HCEC 1CT (cell line): ENCODE data around the gene TTC12.

ENCODE experiments used
- DNase-seq: peaks from one replicate; pipeline ENCODE4 v3.0.0-alpha.2; 2017

Gene TTC12

DNA sequence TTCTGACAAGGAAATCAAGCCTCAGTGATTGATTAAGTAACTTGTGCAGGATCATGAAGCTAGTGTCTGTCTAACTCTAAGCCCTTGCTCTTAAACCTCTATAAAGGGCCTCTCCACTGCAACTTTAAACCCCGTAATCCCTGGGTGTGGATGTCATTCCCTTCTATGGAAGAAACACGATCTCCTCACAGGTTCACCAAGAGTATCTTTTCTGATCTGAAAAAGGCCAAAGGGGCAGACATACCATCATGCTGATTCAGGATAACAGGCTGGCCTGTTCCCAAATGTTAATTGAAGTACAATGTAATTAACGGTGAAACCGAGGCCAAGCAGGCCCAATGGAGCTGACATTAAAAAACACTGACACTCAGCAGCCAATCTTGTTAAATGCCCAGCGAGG lies 17.1 kb downstream of the TTC12 start:
- no peak for DNase-seq

DNA sequence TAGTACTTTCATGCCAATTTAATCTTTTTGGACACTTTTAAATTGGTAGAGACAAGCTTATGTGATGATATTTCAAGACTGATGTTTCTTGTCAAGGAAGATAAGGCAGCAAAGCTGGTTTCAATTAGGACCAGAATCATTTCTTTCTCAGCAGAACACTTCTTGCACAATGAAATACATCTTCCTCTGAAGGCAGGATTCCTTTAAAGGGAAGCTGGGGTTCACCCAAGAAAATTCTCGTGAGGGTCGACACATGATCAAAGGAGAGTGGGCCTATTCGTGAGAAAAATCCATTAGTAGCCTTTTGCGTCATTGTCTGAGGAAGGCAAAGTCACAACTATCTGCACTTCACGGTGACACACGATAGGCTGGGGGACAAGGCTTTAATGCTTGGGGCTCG lies 17.6 kb downstream of the TTC12 start:
- no peak for DNase-seq

DNA sequence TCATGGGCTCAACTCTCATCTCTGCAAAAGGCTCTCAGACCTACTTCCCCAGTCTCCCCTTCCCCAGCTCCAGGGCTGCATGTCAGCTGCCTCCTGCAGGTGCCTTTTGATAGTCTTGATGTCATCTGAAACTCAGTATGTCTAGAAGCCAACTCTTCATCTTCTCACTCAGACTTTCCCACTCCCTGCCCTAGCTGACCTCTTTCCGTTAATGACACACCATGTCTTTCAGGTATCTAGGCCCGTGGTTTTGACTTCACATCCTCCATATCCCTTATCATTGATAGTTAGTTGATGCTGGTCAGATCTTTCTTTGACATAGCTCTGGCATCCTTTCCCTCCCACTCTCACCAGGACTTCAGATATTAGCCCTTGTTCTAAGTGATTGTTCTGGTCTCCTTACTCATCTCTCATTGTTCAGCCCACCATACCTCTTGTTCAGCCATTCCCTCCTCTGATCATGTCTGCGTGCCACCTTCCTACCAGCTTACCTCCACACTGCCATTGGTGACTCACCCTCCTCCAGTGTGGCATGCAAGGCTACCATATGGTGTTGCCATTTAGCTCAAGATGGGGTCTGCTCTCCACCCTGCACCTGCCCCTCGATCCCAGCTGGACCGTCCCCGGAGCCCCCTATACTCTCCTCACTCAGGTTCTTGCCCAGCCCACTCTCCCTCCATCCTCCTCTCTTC lies 18.4 kb downstream of the TTC12 start:
- no peak for DNase-seq

DNA sequence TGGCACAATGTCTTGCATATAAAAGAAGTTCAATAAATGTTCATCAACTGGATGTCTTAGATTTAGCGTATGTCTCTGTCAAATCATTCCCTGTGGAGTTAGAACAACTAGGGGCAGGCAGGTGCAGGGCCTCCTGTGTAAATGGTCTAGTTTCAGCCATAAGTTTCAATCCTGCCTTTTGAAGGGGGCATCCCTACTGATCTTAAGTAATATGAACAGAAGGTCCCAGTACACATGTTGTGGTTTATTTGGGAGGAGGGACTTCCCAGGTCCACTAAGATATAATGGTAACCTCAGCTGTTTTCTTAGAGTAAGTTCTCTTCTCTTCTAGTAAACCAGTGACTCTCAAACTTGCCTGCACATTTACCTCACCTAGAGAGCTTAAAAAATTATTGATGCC lies 19.8 kb downstream of the TTC12 start:
- DNase-seq, result no peak

DNA sequence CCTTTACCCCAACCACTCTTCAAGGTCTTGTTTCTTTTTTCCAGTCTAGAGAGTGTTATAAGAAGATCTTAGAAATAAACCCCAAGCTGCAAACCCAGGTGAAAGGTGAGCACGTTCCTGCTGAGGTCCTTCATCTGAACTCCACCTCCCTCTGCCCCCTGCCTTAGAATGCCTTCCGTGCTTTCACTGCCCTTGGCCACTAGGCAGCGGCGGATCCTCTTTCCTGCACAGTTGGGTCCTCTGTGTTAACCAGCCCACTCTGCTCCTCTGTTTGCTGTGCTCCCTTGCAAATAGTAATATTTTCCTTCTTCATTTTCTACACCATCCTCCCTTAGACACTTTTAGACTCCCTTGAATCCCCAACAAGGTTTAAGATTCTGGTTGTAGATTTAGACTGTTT lies 24.3 kb downstream of the TTC12 start:
- no peak for DNase-seq

DNA sequence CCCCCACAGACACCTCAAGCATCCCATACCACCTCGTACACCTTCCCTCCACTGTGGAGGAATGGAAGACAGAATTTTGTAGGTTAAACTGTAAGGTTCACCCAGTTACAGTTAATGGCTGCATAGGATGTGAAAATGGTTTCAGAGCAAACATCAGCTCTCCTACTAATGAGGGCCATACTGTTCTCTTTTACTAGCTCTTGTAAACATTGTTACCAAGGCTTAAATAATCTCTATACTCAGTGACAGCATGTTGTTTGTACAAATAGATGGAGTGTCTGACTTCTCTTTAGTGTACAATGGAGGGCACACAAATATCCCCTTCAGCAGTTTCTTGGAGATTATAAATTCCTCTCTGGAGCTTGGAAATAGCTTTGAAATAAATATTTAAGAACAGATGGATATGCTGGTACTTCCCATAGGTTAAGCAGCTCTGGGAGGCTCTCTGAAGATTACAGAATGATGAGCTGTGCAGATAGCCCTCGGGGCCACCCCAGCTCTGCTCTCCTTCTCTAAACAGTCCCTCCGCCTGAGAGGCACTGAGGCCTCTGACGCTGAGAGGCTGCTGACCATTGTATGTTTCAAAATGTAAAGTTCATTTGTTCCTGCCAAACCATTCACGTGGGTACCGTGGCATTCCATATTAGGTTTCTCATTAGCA lies 25.7 kb downstream of the TTC12 start:
- no peak for DNase-seq

DNA sequence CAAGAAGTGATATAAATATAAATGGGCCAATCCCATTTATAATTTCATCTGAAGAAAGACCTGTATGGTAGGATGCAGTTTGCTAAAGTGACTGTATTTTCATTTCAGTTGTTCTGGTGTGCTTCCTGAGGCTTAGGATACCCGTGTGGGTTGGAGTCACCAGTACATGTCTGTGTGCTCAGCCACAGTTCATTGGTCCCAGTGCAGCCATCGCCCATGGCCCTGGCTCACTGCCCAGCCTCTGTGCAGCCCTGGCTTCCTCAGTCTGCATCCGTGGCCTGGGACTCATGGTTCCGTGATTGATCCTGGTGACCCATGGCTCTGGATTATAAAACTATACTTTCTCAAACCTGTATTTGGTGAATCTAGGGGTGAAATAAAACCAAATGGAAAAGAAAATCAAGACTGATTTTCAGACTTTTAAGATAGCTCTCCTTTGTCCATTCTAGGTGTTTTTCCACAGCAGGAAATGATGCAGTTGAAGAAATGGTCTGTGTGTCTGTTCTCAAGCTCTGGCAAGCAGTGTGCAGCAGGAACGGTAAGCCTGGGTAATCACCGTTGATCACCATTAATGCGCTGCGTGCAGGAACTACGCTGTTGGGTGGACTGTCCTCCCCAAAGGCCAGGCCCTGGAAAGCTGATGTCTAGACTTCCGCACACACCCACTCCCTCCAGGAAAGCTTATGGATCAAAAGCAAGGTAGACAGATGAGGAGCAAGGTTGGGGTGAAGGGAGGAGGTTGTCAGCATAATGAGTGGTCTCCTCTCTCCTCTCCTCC lies 27.2 kb downstream of the TTC12 start:
- DNase-seq, result no peak

DNA sequence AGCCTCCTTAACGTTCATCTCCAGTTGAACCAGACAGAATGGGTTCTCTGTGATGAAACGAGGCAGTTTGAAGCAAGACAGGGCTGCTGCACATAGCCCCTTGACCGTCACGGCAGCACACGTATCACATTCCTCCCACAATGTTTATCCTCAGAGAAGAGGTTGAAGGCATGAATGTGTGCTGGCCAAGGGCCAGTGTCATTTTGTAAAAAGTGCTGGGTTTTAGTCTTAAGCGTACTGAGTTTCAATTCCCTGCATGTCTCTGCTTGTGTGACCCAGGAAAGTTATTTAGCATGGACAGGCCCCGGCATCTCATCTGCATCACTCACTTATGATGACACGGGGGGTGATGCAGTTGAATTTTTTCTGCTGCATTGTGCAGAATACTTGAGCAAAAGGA lies 31.6 kb downstream of the TTC12 start:
- no peak for DNase-seq

DNA sequence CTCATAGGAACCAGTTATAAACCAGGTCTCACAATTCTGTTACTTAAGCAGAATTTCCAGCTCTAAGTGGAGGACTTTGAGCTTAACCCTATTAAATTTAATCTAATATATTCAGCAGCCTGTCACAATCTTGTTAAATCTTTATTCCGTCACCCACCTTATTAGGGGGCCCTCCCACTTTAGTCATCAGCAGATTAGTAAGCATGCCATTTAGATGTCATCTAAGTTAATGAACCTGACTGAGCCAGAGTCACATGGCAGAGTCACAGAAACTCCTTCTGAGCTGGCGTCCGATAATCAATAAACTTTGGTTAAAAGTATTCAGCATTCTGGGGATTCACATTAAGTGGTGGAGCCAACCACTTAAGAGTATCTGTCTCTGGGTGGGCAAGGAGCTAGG lies 35.1 kb downstream of the TTC12 start:
- no peak for DNase-seq

DNA sequence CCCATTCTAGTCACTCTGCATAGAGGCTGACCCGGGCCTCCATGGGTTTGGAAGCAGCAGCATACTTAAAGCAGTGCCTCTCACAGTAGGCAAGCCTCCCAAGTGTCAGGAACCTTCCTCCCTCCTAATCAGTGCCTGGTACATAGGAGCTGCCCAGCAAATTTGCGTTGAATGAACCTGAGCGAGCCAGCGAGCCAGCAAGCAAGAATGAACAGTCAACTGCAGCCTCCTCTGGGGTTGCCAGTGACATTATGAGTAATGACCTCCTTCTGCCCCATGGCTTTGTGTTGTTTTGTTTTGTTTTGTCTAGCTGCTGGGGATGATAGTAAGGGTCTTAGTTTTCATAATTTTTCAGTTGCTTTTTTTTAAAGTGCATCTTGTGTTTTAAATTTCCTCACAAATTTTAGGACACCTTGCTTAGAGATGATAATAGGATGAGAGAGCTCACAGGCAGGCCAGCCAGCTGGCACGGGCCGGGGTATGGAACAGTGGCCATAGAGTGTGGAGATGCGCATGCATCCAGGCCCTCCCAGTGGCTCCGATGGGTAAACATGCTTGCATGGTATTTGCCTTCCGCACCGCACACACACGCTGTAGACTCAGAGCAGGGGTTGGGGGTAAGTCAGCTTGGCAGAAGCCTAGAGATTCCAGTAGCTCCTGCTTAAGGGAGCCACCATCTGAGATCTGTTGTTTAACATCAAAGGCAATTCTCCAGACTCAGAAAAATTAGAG lies 36.1 kb downstream of the TTC12 start:
- no peak for DNase-seq

DNA sequence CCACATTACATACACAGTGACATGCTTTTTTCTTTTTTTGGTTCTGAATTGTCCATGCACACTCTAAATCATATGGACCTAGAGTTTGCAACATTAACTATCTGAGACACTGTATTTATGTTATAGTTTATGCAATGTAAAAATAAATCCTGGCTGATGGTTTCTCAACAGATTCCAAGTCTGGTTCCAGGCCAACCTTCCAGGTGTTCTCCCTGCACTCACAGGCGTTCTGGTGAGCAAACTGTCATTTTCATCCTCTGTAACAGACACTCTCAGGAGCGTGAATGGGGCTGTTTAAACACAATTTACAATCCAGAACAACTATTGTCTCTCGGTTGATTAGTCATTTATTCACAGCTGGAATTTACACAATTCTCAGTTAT lies 36.7 kb downstream of the TTC12 start:
- DNase-seq, result no peak

DNA sequence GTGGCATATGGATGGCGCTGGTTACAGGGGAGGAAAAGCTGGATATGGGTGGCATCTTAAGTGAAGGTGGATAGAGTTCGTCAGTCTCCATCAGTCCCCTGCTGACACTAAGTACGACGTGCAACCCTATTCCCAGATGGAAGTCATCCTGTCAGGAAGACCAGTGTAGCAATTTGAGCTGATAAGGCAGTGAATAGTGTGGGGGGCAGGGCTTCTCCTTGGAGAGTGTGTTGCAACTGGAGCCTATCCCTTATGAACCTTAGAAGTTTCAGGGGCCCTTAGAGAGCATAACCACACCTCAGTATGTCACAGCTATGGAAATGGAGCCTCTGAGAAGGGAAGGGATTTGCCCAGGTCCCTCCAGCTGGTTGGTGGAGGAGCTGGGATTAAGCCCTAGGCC lies 37.1 kb downstream of the TTC12 start:
- no peak for DNase-seq

DNA sequence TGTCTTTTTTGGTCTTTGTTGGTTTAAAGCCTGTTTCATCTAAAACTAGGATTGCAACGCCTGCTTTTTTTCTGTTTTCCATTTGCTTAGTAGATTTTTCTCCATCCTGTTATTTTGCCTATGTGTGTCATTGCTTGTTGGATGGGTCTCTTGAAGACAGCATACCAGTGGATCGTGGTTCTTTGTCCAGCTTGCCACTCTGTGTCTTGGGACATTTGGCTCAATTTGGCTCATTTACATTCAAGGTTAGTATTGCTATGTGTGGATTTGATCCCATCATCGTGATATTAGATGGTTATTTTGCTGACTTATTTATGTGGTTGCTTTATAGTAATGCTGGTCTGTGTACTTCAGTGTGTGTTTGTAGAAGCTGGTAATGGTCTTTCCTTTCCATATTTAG lies 41.8 kb downstream of the TTC12 start:
- DNase-seq, result no peak

DNA sequence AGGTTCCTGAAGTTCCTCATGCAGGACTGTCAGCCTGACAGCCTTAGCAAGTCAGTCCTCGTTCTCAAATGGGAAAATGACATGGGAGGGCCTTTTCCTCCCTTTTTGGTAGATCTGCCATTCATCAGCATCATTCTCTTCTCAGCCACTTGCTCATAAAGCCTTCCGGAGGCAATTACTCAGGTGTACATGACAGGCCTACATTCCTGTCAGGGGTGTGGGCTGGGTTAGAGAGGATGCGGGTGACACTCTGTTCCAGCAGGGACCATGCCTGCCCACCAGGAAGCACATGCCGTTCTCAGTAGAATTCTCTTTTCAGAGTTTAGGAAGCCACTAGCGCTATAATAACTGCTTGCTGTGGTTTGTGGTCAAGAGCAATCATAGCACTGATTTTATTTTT lies 49.0 kb downstream of the TTC12 start:
- no peak for DNase-seq

DNA sequence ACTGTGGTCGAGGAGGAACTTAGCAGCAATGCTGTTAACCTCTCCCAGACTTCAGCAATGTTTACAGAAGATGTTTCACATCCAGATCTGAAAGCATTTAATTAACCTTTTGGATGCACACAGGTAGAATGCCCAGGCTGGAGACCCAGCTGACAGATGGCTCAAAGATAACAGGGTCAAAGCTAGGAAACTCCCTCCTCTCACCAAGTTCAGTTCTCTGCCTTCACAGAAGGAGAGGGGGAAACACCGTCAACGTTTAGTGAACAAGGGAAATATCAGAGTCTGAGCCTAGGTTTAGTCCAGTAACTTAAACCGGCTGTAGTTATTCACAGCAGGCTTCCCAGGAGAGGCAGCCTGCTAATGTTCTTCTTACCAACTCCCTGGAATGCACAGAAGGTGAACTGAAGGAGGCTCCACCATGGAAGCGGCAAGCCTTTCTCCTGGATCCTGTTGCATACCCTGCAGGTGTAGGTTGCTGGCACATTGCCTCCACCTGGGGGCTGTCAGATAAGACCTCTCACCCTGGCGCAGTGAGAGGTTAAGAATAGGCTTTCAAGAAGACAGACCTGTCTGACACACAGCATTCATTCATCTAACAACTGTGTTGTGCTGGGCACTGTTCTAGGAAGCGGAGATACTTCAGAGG lies 49.7 kb downstream of the TTC12 start:
- no peak for DNase-seq

DNA sequence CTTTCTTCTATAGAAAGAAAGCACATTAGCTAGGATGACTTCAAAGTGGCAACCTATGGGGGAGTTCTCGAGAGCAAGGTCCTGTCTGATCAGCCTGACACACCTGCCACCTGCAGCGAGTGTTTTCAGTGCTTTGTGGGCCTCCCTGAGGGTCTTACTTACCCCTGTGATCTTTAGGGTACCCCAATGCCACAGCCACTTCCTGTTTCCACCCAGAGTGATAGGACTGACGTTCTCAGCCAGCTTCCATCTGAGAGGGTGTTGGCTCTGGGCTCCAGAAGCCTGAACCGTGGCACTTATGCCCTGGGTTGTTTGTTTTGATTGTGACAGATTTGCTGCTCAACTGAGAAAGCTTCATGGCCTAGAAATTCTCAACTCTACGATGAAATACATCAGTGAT lies 51.5 kb downstream of the TTC12 start:
- no peak for DNase-seq

DNA sequence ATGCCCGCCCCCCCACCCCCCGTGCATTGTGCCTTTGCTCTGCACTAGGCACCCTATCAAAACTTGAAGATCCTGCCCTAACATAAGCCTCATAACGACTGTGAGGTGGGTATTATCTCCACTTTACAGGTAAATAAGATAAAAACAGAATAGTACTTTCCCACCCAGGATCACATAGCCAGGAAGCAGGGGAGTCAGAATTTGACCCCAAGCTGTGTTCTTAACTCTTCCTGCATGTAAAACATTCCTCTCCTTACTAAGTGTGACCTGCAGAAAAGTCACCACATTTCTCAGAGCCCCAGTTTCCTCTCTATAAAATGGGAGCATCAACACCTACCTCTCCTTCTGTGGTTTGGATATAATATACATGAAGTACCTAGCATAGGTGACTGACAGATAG lies 55.0 kb downstream of the TTC12 start:
- DNase-seq, result no peak

DNA sequence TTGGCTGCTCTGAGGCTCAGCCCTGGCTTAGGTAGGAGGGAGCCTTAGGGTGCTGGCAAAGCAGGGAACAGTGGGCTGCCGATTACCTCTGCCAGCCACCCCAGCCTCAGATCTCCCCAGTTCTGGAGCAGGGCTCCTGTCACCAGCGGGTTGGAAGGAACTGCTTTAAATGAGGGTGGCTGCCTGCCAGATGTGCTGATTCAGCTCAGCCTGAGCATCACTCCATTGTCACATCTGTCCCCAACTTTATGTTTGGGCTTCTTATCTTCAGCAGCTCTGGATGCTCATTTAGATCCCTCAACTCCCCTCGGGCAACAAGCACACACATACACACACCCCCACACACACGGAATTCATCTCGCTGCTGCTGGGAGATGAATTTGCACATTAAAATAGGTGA lies 56.3 kb downstream of the TTC12 start:
- no peak for DNase-seq

DNA sequence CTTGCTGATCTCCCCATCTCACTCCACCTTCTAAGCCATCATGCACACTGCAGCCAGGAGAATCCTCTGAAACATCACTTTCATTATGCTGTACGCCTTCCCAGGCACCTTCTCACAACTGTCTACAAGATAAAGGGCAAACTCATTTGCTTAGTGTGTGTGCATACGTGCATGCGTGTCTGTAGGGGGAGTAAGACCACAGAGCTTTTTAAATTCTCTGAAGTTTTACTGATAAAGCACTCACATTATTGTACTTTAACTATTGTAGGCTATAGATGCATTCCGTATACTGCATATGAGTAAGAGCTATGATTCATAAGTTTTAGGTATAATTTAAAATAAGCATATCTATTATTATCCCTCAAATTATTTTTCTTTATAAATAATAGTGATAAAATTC lies 57.9 kb downstream of the TTC12 start:
- DNase-seq, result peak; percentile 8

DNA sequence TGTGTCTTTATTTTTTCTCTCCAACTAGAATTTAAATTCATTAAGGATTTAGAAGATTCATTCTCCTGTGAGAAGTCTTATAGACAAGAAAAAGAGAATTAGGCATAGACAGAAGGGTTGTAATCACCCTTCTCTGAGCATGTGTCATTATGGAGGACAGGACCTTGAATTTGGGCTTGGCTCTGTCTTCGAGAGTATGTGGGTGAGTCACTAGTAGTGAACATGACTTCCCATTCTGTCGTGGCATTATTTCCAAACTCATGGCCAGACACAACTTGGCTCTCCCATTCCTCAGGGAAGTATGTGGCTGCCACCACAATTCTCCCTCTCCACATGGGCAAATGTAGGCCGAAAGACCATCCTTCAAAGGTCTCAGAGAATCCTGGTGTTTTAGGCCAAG lies 58.9 kb downstream of the TTC12 start:
- DNase-seq, result peak; percentile 60

DNA sequence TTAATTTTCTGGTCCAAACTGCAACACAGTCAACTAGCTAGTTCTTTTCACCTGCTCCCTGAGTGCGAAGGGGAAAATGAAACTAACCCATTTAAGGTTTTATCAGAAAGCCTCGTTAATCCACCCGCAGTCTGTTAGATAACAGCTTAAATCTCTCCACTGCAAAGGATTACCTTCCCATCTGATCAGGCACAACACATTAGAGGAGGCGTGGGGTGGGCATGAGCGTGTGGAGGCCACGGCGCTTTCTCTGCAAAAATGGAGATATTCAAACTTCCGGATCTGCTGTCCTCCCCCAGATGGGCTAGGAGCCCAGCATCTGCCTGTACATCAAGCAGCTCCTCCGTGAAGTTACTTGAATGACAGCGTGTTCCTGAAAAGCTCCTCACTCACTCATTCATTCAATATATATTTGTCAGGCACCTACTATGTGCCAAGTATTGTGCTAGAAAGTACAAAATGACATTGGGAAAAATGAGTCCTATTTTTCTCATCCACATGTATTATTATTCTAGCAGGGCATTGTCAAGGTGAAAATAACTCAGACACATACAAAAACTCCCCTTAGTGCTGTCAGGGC lies 59.7 kb downstream of the TTC12 start:
- no peak for DNase-seq

DNA sequence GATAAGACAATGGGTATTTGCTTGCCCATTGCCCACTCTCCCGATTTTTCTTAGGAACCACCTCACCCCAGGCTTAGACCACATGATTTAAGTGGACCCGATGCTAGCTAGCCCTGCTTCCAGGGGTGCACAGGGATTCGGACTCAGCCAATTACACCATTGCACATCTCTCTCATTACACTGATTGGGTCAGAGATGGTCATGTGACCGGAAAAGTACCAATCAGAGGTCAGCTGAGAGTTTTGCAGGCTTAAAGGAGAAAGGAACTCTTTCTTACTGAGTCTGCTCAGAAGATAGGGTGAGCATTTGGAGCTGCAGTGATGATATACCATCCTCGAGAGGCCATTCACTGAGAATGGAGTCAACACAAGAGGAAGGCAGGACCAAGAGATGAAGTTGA lies 61.0 kb downstream of the TTC12 start:
- no peak for DNase-seq

DNA sequence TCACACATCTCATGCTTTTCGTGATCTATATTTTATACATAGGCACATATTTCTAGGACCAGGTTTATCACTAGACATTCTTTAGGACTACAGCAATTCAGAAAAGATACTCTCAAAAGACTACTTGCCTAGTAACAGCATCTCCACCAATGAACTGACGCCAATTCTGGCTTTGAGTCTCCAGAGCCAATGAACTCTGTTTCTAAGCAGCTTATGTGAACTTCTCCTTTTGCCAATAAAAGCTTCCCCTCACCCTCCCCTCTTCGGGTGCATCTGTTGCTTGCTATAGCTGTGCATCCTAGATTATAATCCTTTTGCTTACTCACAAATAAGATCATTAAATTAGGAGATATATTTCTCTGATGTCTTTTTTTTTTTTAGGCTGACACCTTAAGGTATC lies 61.8 kb downstream of the TTC12 start:
- DNase-seq, result peak; percentile 3
